ENCODE data around the gene PCYT2.

The PCYT2 gene

GRCh38 chr17:81942167-81942553 is 31.0 kb upstream of the PCYT2 start:
- no peak for DNase-seq (ENCODE audit: low read depth)

DNA sequence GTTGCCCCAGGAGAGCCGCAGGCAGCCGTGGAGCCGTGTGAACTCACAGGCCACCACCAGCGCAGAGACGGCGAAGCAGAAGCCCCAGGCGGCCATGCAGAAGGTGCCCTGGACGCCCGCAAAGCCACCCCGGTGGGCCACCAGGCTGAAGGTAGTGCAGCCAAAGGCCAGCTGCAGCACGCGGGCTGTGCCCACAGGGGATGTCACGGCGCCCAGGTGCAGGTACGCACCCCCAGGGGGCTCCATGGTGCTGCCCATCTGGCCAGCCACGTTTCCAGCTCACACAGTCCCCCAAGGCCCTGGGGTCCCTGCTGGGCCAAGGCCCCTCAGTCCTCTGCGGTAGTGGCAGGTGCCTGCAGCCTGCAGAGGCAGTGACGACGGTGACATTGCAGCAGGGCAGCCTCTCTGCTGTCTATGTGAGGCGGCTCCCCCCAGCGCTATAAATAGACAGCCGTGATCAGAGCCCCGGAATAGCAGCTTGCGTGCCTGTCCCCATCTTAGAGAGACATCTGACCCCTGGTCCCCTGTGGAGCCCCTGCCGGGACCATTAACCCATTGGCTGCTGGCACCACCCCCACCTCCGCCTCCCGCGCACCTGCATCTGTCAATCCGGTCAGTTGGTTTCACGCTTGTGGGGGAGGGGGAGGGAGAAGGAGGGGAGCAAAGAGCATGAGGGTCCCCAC is 30.4 kb upstream of the PCYT2 start:
- DNase-seq (ENCODE audit: low read depth): no peak

DNA sequence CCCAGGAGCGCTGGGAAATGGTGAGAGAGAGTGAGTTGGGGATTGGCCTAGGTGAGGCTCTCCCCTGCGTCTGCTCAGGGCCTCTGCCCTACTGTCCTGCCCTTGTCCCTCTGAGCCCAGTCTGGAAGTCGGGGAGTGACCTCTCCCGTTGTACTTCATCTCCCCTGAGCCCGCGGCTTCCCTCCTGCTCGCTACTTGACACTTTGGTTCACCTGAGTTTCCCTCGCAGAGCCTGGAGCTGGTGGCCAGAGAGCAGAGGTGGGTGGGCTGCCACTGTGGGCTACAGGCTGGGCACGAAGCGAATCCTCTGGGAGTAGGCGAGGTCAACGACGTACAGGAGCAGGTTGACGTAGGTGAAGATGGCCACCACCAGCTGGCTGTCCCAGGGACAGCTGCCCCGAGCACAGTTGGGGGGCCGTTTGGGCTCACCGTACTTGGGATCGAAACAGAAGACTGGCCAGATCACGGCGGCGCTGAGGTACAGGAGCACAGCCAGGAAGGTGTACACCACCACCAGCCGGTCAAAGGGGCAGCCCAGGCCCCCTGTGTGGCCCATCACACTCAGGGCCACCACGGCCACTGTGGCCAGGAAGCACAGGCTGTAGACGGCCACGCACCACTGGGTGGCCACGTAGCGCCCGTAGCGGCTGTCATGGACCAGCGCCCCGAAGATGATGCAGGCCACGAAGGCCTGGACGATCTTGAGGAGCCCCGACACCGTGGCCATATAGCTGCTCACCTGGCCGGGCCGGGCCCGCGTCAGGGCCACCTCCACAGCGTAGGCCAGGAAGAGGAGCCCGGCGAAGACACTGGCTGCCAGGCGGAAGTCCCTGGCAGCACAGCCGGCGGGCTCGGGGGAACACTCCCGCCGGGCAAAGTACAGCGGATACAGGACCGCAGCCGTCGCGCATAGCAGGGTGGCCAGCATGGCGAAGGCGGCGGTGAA is 29.6 kb upstream of the PCYT2 start:
- DNase-seq (ENCODE audit: low read depth): no peak

DNA sequence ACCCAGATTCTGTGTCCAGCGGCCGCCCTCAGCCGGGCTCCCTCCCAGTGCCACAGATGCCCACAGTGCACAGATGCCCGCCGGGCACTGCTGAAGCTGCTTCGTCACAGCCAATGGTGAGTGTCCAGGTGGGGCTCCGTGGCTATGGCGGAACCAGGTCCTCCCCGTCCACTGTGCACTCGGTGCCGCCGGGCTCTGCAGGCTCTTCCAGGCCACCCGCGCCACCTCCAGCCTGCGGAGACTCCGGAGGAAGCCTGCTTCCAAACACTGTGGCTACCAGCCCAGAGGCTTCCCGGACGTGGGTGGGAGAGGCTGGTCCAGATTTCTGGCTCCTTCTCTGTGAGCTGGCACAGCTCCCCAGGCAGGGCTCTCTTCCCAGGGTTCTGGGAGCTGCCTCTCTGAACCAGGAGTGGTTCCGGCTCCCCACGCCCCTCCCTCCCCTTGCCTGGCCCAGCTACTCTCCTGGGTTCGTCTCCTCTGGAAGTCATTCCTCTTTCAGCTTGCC is 28.7 kb upstream of the PCYT2 start:
- DNase-seq (ENCODE audit: low read depth): no peak

DNA sequence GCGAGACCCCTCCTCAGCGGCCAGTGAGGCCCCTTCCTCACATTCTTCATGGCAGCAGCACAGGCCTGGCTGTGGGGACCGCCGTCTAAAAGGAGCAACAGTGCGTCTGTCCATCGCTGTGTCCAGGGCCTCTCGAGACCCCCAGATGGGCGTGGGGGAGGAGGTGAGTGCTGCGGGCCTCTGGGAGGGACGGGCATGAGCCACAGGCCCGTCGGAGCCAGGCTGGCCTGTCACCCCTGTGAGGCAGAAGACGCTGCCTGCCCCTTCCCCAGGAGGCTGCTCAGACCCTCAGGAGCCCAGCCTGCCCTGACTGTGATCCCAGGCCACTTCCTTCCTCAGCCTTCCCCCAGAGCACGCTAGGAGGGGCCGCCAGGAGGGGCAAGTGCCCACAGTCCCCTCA is 28.0 kb upstream of the PCYT2 start:
- DNase-seq (ENCODE audit: low read depth): no peak

GRCh38 chr17:81935709-81936084 is 24.5 kb upstream of the PCYT2 start:
- no peak for DNase-seq (ENCODE audit: low read depth)

GRCh38 chr17:81934850-81935708 is 23.9 kb upstream of the PCYT2 start:
- no peak for DNase-seq (ENCODE audit: low read depth)

- DNase-seq (ENCODE audit: low read depth): no peak
Measured at GRCh38 chr17:81934098-81934757, 23.0 kb upstream of the PCYT2 start.

GRCh38 chr17:81933178-81933699 is 22.0 kb upstream of the PCYT2 start:
- no peak for DNase-seq (ENCODE audit: low read depth)

DNA sequence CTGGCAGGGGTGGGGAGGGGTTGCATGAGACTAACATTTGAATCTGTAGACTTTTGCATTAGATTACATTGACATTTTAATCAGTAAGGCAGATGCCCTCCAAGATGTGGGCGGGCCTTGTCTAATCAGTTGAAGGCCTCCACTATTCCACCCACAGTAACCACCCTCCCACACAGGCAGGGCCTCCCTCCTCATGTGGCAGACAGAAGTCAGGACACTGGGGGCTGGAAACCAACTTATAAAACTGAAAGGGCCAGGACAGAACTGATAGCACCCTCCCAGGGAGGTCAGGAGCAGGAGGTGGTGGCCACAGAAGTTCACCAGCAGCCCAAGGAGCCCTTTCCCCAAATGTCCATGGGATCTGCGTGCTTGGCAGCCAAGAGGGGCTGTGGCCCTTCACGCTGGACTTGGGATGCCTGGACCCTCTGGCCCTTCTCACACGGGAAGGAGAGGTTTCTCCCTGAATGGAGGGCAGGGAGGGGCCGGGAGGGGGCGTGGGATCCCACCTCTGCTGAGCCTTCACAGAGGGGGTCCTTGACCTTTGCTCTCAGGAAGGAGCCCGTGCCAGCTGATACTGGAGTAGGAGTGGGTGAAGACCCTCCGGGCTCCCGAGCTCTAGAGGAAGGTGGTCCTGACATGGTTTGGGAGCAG is 21.3 kb upstream of the PCYT2 start:
- no peak for DNase-seq (ENCODE audit: low read depth)

DNA sequence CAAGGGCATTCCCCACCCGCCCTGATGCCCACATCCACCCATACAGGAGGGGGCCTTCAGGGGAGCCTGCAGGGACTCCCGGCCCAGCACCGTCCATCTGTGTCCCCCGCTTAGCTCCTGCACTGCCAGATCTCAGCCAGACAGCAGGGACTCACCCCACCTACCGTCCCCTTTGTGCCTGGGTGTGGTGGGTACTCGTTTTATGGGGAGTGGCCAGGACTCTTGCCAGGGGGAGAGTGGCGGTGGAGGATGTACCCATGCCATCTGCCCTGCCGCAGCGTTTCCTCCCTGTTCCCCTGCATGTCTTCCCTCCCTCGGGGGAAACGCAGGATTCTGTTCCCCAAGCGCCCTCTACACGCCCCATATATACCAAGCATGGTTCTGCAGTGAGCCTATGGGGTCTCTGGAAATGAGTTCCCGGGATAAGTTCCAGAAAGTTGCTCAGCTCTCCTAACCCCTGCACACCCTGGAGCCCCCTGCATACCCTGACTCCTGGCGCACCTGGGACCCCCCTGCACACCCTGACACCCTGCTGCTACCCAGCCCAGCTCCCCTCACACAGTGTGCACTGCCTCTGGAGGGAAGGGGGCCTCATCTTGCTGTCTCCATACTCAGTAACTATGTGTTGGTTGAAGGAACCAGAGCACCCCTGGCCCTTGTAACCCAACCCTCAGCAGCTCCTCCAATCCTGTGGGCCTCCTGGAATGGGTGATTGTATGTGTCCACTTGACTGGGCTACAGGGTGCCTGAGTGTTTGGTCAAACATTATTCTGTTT is 20.5 kb upstream of the PCYT2 start:
- DNase-seq (ENCODE audit: low read depth): no peak

GRCh38 chr17:81931189-81931556 is 20.0 kb upstream of the PCYT2 start:
- DNase-seq (ENCODE audit: low read depth): no peak

GRCh38 chr17:81930142-81931125 is 19.2 kb upstream of the PCYT2 start:
- no peak for DNase-seq (ENCODE audit: low read depth)

DNA sequence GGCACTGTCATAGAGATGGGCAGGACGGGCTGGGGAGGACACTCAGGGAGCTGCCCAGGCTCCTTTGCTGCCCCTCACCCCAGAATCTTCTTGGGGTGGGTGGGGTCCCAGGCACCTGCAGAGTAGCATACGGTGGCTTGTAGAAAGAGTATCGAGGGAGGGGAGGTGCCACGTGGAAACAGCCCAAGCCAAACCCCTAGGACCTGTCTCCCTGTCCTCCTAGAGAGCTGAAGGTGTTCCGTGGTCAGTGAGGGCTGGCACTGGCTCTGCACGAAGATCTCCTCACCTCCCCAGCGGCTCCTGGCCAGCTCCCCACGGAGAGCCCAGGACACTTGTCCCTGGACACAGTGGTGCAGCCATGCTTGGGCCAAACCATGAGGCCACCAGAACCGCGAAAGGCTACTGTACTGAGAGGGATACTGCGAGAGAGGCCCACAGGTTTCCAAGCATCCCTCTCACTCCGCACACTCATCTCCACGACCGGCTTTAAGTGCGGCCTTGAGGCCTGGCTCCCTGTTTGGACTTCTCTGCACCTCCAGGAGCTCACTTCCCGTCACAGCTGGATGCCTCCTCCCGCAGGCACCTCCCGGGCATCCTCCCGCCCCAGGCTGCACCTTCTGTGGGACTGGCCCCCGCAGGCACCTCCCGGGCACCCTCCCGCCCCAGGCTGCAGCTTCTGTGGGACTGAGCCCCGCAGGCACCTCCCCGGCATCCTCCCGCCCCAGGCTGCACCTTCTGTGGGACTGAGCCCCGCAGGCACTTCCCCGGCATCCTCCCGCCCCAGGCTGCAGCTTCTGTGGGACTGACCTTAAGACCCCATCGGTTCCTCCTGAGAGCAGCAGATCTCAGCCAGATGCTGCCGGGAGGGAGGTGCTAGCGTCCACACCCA is 18.3 kb upstream of the PCYT2 start:
- no peak for DNase-seq (ENCODE audit: low read depth)

- no peak for DNase-seq (ENCODE audit: low read depth)
Measured at GRCh38 chr17:81928544-81929252, 17.5 kb upstream of the PCYT2 start.

GRCh38 chr17:81927653-81928543 is 16.7 kb upstream of the PCYT2 start, which contains the start of gene MAFG:
Gene MAFG (minus strand): TSS chr17:81927735. CDS start chr17:81923185, 4,550 bp downstream.
- peak; percentile 82 for DNase-seq (ENCODE audit: low read depth)

Measured in amniotic epithelial cell (primary cell).